ENCODE results near the gene FNDC8.
A peak's percentile ranks its signal among the peaks of the same experiment; 100 is the strongest.
"Not testable (repeated sequence)": the region's sequence is repeated elsewhere in the genome, so short reads cannot be mapped to it uniquely, and the experiment has no call there.

FNDC8 gene

DNA sequence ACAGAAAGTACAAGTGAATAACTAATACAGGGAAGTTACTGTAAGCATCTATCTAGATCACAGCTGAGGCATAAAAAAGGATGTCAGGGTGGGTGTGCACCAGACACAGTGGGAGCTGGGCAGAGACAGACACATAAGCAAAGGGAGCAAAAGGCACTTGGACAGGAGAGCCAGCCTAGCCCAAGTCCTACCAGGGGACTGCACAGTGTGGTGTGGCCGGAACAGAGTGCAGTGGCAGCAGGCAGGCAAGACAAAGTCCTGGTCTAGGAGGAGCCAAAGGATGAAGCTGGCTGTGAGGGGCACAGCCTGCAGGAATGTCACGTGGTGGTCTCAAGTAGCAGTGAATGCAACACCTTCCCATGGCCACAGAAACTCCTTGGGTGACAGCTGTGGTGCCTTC is 23.6 kb upstream of the FNDC8 start:
- no peaks in the 10 kb centered on the region for H3K4me1 ChIP-seq (ENCODE audit: insufficient read depth, low read length)
- no peaks in the 10 kb centered on the region for H3K27me3 ChIP-seq (ENCODE audit: insufficient read depth, low read length)
- no peak overlapping the region for H3K4me3 ChIP-seq (ENCODE audit: low read length)
- no peaks in the 10 kb centered on the region for H3K9me3 ChIP-seq (ENCODE audit: insufficient read depth, low read depth, low read length)
- no peak overlapping the region for H3K27ac ChIP-seq (ENCODE audit: low read depth, low read length)
- WGBS: 90% methylated on average over 2 of the region's 2 CpGs
- no peak overlapping the region for H3K9ac ChIP-seq (ENCODE audit: low read depth, low read length)
- peaks cover 29% of the 10 kb centered on the region for H3K36me3 ChIP-seq (ENCODE audit: insufficient read depth, low read length)

DNA sequence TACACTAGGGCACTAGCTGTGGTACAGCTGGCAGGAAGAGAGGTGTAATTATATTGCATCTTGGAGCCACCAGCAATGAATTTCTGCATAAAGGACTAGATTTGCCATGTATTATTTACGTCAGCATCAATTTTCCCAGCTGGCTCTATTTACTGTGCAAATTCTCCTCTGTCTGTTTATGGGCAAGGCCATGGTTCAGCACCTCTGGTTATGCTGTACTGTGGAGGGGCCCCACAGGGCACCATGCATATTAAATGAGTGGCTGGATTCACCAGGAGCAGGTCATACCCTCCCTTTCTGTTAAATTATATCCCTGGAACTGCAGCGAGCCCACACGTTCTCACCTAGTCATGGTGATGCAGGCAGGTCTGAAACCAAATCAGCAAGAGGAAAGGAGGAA is 21.5 kb upstream of the FNDC8 start:
- Histone ChIP-seq H3K4me3 (ENCODE audit: low read length) (no peak overlapping the region), H3K4me1 (ENCODE audit: insufficient read depth, low read length) (no peaks in the 10 kb centered on the region), H3K36me3 (ENCODE audit: insufficient read depth, low read length) (peaks cover 36% of the 10 kb centered on the region), H3K27me3 (ENCODE audit: insufficient read depth, low read length) (no peaks in the 10 kb centered on the region), H3K27ac (ENCODE audit: low read depth, low read length) (no peak overlapping the region), H3K9me3 (ENCODE audit: insufficient read depth, low read depth, low read length) (no peaks in the 10 kb centered on the region), H3K9ac (ENCODE audit: low read depth, low read length) (no peak overlapping the region)
- 93% methylated on average over 3 of the region's 3 CpGs for WGBS

DNA sequence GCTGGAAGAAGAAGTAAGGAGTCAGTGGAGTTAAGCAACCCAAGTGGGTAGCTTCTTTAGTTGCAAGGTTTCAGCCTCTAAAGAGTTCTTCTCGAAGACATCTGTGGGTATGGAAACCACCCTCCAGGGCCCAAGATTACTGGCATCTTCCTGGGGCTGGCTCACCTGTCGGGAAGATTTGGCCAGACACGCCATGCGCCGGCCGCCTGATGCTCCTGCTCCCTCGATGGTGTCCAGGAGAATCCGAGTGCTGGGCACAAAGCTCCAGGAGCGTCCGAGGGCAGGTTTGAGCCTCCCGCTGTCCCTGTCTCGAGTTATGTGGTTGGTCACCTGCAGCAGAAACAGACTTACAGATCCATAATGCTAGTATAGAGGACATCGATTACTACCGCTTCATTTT is 20.4 kb upstream of the FNDC8 start:
- 97% methylated on average over 14 of the region's 14 CpGs for WGBS
- no peak overlapping the region for H3K9ac ChIP-seq (ENCODE audit: low read depth, low read length)
- H3K9me3 ChIP-seq (ENCODE audit: insufficient read depth, low read depth, low read length): no peaks in the 10 kb centered on the region
- no peaks in the 10 kb centered on the region for H3K27me3 ChIP-seq (ENCODE audit: insufficient read depth, low read length)
- no peaks in the 10 kb centered on the region for H3K4me1 ChIP-seq (ENCODE audit: insufficient read depth, low read length)
- no peak overlapping the region for H3K4me3 ChIP-seq (ENCODE audit: low read length)
- H3K27ac ChIP-seq (ENCODE audit: low read depth, low read length): no peak overlapping the region
- peaks cover 45% of the 10 kb centered on the region for H3K36me3 ChIP-seq (ENCODE audit: insufficient read depth, low read length)

DNA sequence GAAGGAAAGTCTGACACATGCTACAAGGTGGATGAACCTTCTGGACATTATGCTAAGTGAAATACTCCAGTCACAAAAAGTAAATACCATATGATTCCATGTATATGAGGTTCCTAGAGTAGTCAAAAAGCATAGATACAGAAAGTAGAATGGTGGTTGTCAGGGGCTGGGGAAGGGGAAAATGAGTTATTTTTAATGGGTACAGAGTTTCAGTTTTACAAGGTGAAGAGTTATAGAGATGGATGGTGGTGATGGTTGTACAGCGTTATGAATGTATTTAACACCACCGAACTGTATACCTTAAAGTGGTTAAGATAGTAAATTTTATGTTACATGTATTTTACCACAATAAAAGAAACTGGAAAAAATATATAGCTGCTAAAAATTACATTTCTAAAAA is 19.7 kb upstream of the FNDC8 start:
- no peak overlapping the region for H3K27ac ChIP-seq (ENCODE audit: low read depth, low read length)
- no peaks in the 10 kb centered on the region for H3K9me3 ChIP-seq (ENCODE audit: insufficient read depth, low read depth, low read length)
- H3K4me1 ChIP-seq (ENCODE audit: insufficient read depth, low read length): no peaks in the 10 kb centered on the region
- H3K9ac ChIP-seq (ENCODE audit: low read depth, low read length): no peak overlapping the region
- 100% methylated on average over 1 of the region's 2 CpGs for WGBS
- H3K27me3 ChIP-seq (ENCODE audit: insufficient read depth, low read length): no peaks in the 10 kb centered on the region
- H3K36me3 ChIP-seq (ENCODE audit: insufficient read depth, low read length): peaks cover 50% of the 10 kb centered on the region
- H3K4me3 ChIP-seq (ENCODE audit: low read length): no peak overlapping the region

DNA sequence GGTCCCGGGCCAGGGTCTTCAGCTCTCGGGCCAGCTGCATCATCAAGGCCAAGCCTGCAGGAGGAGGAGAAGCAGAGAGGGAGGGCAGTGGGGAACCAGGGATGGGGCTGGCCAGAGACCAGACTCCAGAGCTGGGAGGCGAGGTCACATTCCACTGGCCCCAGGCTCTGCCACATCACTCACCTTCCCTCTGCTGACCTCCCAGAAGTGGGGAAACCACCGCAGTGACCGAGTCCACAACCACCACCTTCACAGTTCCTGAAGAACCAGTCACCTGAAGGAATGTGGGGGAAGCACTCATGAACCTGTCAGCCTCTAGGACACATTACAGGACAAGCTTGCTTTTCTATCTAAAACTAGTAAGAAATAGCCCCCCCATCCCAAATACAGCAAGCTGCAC is 18.1 kb upstream of the FNDC8 start:
- Histone ChIP-seq H3K9me3 (ENCODE audit: insufficient read depth, low read depth, low read length) (no peaks in the 10 kb centered on the region), H3K4me1 (ENCODE audit: insufficient read depth, low read length) (no peaks in the 10 kb centered on the region), H3K9ac (ENCODE audit: low read depth, low read length) (no peak overlapping the region), H3K27ac (ENCODE audit: low read depth, low read length) (no peak overlapping the region), H3K36me3 (ENCODE audit: insufficient read depth, low read length) (peaks cover 50% of the 10 kb centered on the region), H3K4me3 (ENCODE audit: low read length) (no peak overlapping the region), H3K27me3 (ENCODE audit: insufficient read depth, low read length) (no peaks in the 10 kb centered on the region)
- 93% methylated on average over 5 of the region's 5 CpGs for WGBS

DNA sequence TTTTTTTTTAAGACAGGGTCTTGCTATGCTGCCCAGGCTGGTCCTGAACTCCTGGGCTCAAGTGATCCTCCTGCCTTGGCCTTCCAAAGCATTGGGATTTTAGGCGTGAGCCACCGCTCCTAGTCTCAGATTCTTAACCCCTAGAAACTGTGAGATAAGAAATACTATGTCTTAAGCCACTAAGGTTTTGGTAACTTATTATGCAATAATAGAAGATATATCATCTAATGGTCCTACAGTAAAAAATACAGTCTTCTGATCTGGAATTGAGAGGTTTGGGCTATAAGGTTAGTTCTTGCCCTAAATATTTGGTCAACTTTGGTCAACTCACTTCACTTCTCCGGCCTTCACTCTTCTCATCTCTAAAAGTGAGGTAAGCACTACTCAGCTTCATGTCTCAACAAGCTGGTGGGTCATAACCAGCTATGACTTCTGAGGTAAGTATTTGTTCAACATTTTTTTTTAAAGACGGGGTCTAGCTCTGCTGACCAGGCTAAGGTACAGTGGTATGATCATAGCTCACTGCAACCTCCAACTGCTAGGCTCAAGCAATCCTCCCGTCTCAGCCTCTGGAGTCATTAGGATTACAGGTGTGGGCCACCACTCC is 16.5 kb upstream of the FNDC8 start:
- Histone ChIP-seq H3K27me3 (ENCODE audit: insufficient read depth, low read length) (no peaks in the 10 kb centered on the region), H3K27ac (ENCODE audit: low read depth, low read length) (no peak overlapping the region), H3K4me3 (ENCODE audit: low read length) (no peak overlapping the region), H3K9me3 (ENCODE audit: insufficient read depth, low read depth, low read length) (no peaks in the 10 kb centered on the region), H3K9ac (ENCODE audit: low read depth, low read length) (no peak overlapping the region), H3K36me3 (ENCODE audit: insufficient read depth, low read length) (peaks cover 41% of the 10 kb centered on the region), H3K4me1 (ENCODE audit: insufficient read depth, low read length) (no peaks in the 10 kb centered on the region)
- 95% methylated on average over 5 of the region's 5 CpGs for WGBS

DNA sequence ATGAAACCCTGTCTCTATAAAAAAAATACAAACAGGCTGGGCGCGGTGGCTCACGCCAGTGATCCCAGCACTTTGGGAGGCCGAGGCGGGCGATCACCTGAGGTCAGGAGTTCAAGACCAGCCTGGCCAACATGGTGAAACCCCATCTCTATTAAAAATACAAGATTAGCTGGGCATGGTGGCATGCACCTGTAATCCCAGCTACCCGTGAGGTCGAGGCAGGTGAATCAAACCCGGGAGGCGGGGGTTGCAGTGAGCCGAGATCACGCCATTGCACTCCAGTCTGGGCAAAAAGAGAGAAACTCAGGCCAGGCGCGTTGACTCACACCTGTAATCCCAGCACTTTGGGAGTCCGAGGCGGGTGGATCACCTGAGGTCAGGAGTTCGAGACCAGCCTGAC is 10.6 kb upstream of the FNDC8 start:
- H3K4me1 ChIP-seq (ENCODE audit: insufficient read depth, low read length); H3K4me3 ChIP-seq (ENCODE audit: low read length); H3K27me3 ChIP-seq (ENCODE audit: insufficient read depth, low read length); H3K36me3 ChIP-seq (ENCODE audit: insufficient read depth, low read length); H3K9me3 ChIP-seq (ENCODE audit: insufficient read depth, low read depth, low read length); H3K9ac ChIP-seq (ENCODE audit: low read depth, low read length); H3K27ac ChIP-seq (ENCODE audit: low read depth, low read length): not testable (repeated sequence)
- WGBS: 95% methylated on average over 17 of the region's 17 CpGs

DNA sequence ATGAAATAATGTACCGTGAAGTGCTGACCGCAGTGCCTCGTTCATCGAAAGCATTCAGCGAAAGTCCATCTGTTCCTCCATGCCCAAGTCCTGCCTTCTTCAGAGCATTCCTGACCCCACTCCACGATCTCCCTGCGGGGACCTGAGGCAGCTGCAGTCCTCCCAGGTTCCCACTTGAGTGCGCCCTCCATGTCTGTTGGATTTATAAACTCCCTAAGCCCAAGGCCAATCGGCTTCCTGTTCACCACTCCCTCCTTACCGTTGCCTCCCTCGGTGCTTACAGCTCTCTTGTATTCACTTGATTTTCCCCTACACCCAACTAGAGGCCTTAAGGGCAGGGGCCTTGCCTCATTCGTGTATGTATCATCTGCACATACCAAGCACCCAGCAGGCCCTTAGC is 4.6 kb upstream of the FNDC8 start:
- H3K4me3 ChIP-seq (ENCODE audit: low read length): no peak overlapping the region
- H3K36me3 ChIP-seq (ENCODE audit: insufficient read depth, low read length): no peaks in the 10 kb centered on the region
- WGBS: 79% methylated on average over 12 of the region's 12 CpGs
- H3K9me3 ChIP-seq (ENCODE audit: insufficient read depth, low read depth, low read length): no peaks in the 10 kb centered on the region
- peaks cover 14% of the 10 kb centered on the region; the same call in 1 of the 2 replicates for H3K27me3 ChIP-seq (ENCODE audit: insufficient read depth, low read length)
- H3K27ac ChIP-seq (ENCODE audit: low read depth, low read length): no peak overlapping the region
- peaks cover 5% of the 10 kb centered on the region; the same call in 1 of the 2 replicates for H3K4me1 ChIP-seq (ENCODE audit: insufficient read depth, low read length)
- no peak overlapping the region for H3K9ac ChIP-seq (ENCODE audit: low read depth, low read length)

DNA sequence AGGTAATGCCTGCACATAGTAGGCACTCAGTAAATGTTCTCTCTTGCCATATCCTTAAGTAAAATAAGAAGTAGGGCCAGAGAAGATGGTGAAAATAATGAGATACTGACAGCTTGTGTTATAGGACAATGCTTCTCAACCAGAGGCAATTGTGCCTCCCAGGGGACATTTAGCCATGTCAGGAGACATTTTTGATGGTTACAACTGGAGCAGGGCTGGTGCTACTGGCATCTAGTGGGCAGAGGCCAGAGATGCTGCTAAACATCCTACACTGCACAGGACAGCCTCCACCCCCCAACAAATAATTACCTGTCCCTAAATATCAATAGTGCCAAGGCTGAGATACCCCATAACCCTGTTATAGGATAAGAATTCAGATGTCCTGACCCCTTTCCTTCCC is 3.4 kb upstream of the FNDC8 start:
- Histone ChIP-seq H3K36me3 (ENCODE audit: insufficient read depth, low read length) (no peaks in the 10 kb centered on the region), H3K27me3 (ENCODE audit: insufficient read depth, low read length) (peaks cover 19% of the 10 kb centered on the region; the same call in 1 of the 2 replicates), H3K27ac (ENCODE audit: low read depth, low read length) (no peak overlapping the region), H3K9ac (ENCODE audit: low read depth, low read length) (no peak overlapping the region), H3K4me3 (ENCODE audit: low read length) (no peak overlapping the region), H3K4me1 (ENCODE audit: insufficient read depth, low read length) (peaks cover 5% of the 10 kb centered on the region; the same call in 1 of the 2 replicates), H3K9me3 (ENCODE audit: insufficient read depth, low read depth, low read length) (no peaks in the 10 kb centered on the region)

DNA sequence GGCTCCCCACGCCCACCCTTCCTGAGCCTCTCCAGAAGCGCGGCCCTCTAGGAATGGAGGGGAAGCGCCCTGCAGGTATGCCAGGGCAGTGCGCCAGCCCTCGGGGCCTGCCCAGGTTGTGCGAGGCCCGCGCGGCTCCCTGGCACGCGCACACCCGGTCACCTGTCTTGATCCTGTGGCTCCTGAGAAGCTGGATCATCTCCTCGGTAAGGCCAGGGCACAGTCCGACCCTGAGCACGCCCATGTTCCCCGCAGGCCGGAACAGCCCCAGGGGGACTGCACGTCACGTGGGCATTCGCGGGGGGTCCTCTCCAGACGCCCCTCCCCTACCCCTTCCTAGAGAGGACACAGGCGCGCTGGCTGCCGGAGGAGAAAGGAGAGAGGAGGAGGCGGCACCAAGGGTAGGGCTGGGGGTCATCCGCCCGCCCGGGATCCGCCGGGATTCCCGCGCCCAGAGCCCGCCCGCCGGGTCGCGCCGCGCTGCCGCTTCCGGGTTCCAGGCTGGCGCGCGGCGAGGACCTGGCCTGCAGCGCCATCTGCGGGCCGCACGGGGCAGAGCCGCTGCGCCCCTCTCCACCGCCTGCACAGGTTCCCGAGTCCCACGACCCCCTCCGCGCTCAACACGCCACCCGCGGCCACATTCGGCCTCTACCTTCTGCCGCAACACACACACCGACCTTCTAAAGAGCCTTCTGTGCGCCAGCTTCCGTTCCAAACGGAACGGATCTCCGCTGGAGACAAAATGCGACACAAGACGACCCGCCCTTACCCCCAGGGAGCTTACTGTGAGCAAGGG is 1.8 kb upstream of the FNDC8 start, which contains the start of gene RAD51D:
TSS of gene RAD51D (minus strand) at position 491 of the 796 bp plus-strand sequence. CDS start at position 244, 247 bp downstream.
- no peaks in the 10 kb centered on the region for H3K9me3 ChIP-seq (ENCODE audit: insufficient read depth, low read depth, low read length)
- WGBS: under 1% methylated on average over 71 of the region's 72 CpGs
- peak within 1 kb of the TSS; percentile 86 for H3K9ac ChIP-seq (ENCODE audit: low read depth, low read length)
- no peaks in the 10 kb centered on the region for H3K36me3 ChIP-seq (ENCODE audit: insufficient read depth, low read length)
- peaks cover 5% of the 10 kb centered on the region; the same call in 1 of the 2 replicates for H3K4me1 ChIP-seq (ENCODE audit: insufficient read depth, low read length)
- H3K27ac ChIP-seq (ENCODE audit: low read depth, low read length): peak within 1 kb of the TSS; percentile 78
- peak within 1 kb of the TSS; percentile 81 for H3K4me3 ChIP-seq (ENCODE audit: low read length)
- peaks cover 19% of the 10 kb centered on the region; the same call in 1 of the 2 replicates for H3K27me3 ChIP-seq (ENCODE audit: insufficient read depth, low read length)

DNA sequence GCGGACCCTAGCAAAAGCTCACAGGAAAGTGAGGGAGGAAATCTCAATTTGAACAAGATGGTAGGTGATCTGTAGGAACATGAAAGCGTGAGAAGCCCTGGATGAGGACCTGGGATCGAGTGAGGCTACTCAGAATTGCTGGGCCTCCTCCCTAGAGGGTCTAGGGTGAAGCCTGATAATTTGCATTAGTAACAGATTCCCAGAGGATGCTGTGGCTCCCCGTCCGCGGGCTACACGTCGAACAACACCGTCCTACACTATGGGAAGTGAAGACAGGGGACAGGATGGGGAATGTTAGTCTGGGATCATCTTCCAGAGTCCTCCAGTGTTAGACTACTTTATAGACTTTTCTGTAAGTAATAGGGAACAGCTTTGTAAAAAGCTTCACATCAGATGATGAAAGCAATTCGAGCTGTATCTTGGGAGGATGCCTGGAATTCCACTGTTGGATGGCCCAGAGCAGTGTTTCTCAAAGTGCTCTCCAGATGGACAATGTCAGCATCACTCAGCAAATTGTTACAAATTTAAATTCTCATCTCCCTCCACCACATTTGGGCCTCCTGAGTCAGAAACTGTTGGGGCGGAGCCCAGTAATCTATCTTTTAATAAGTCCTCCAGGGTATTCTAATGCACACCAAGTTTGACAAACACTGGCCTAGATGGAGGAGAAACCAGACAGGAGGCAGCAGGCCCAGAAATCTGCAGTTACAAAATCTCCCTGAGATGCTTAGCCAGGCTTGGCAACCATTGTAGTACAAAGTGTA is 6.5 kb downstream of the FNDC8 start:
- Histone ChIP-seq H3K36me3 (ENCODE audit: insufficient read depth, low read length) (peaks cover 24% of the 10 kb centered on the region), H3K4me3 (ENCODE audit: low read length) (no peak overlapping the region), H3K9ac (ENCODE audit: low read depth, low read length) (no peak overlapping the region), H3K9me3 (ENCODE audit: insufficient read depth, low read depth, low read length) (no peaks in the 10 kb centered on the region), H3K27me3 (ENCODE audit: insufficient read depth, low read length) (no peaks in the 10 kb centered on the region), H3K27ac (ENCODE audit: low read depth, low read length) (no peak overlapping the region), H3K4me1 (ENCODE audit: insufficient read depth, low read length) (no peaks in the 10 kb centered on the region)
- 90% methylated on average over 11 of the region's 11 CpGs for WGBS
